ENCODE results near the gene APP.

GRCh38 chr21:26036916-26037315 lies 133.7 kb downstream of the APP start:
- TF ChIP-seq CTCF (conservative IDR thresholded peaks at IDR 0.05; ENCODE audit: low read length) (no peak), EZH2phosphoT487 (IDR thresholded peaks at IDR 0.05; ENCODE audit: borderline replicate concordance, low read depth, low read length) (no peak)
